Measurements from ENCODE around the gene AKNA. TPM values are rescaled to one million over a fixed set of nuclear protein-coding genes. Genes with fewer than 3 reads are reported as not detected.

AKNA gene
- polyA plus RNA-seq, 2 of the 4 experiments (the other 2 are of a cell fraction) = 2.7 to 4.6 TPM

- no peak for FAIRE-seq
- no peak overlapping the region for H3K27ac ChIP-seq
- H3K4me2 ChIP-seq = no peak overlapping the region
- no peak for ATAC-seq
- POLR2A ChIA-PET = no interaction called here
- TF ChIP-seq CHD4 (IDR thresholded peaks at IDR 0.05; ENCODE audit: borderline replicate concordance) (no peak), NR3C1 (IDR thresholded peaks at IDR 0.05) (no peak), RFX5 (IDR thresholded peaks at IDR 0.05) (no peak), FOSL2 (IDR thresholded peaks at IDR 0.05) (no peak), FOSL2 (CRISPR knock-in tag; IDR thresholded peaks at IDR 0.05) (no peak), ZSCAN20 (CRISPR knock-in tag; IDR thresholded peaks at IDR 0.05) (no peak), POLR2AphosphoS2 (conservative IDR thresholded peaks at IDR 0.05; ENCODE audit: low read length) (no peak), SREBF2 (IDR thresholded peaks at IDR 0.05) (no peak), ESRRA (IDR thresholded peaks at IDR 0.05; ENCODE audit: borderline replicate concordance, low read length) (no peak), E2F6 (IDR thresholded peaks at IDR 0.05; ENCODE audit: borderline replicate concordance, low read depth) (no peak), FOSB (CRISPR knock-in tag; IDR thresholded peaks at IDR 0.05) (no peak), RCOR1 (IDR thresholded peaks at IDR 0.05; ENCODE audit: low read depth, low read length) (no peak), MYC (IDR thresholded peaks at IDR 0.05; ENCODE audit: borderline replicate concordance, low read length) (no peak), ATOH8 (CRISPR knock-in tag; IDR thresholded peaks at IDR 0.05; ENCODE audit: low read depth) (no peak), HOXB13 (CRISPR knock-in tag; IDR thresholded peaks at IDR 0.05; ENCODE audit: low read depth) (no peak), CHD2 (IDR thresholded peaks at IDR 0.05; ENCODE audit: low read length, partially characterized antibody) (no peak), REST (IDR thresholded peaks at IDR 0.05) (no peak), ELK1 (IDR thresholded peaks at IDR 0.05; ENCODE audit: low read depth, low read length) (no peak), GATA3 (IDR thresholded peaks at IDR 0.05; ENCODE audit: borderline replicate concordance) (no peak)
- WGBS (ENCODE audit: missing lambda C conversion rate) = 90% methylated on average over 10 of the region's 10 CpGs
- DNase-seq (ENCODE audit: low read depth in 1 of 2, low spot score in 1 of 2) = no peak
- H3K4me3 ChIP-seq = no peak overlapping the region
- CTCF ChIA-PET = interaction anchor here (0.7 to 1.5 kb wide), 10 partner anchors 9 to 567 kb away, joined by 3 to 5 read pairs (median 3); no protein-coding TSS in a partner anchor
- H3K9me3 ChIP-seq = no peaks in the 10 kb centered on the region
- no peaks in the 10 kb centered on the region for H3K4me1 ChIP-seq
These were observed 83.2 kb downstream of the AKNA start for GRCh38 chr9:114304416-114305188.

GRCh38 chr9:114303977-114304376 is 83.8 kb downstream of the AKNA start:
- 89% methylated on average over 4 of the region's 4 CpGs for WGBS (ENCODE audit: missing lambda C conversion rate)
- Histone ChIP-seq H3K4me2 (no peak overlapping the region), H3K27ac (no peak overlapping the region), H3K4me3 (no peak overlapping the region), H3K4me1 (no peaks in the 10 kb centered on the region), H3K9me3 (no peaks in the 10 kb centered on the region)
- DNase-seq (ENCODE audit: low read depth in 1 of 2, low spot score in 1 of 2) (no peak), FAIRE-seq (no peak), ATAC-seq (no peak)
- TF ChIP-seq FOSB (CRISPR knock-in tag; IDR thresholded peaks at IDR 0.05) = no peak
- ChIA-PET CTCF (interaction anchor here (0.8 to 1.5 kb wide), 7 partner anchors 10 to 566 kb away, joined by 3 to 5 read pairs (median 3); no protein-coding TSS in a partner anchor), POLR2A (no interaction called here)
